GM12864 (cell line): Measurements from ENCODE around the gene HBA1.

Experiments
- DNase-seq: peaks from one replicate; pipeline ENCODE4 v3.0.0-alpha.2; 2011; ENCODE audit warnings: low read depth
- H3K4me3 ChIP-seq: 2 replicates; pipeline ENCODE4 v1.5.1; 2011; ENCODE audit warnings: mild to moderate bottlenecking, low read depth, low read length, control low read depth
- TF ChIP-seq, protein P1 (sequence below): IDR thresholded peaks from 2 replicates; pipeline ENCODE4 v1.5.1; 2011; ENCODE audit warnings: low read depth, mild to moderate bottlenecking, moderate library complexity, low read length, control low read depth, inconsistent platforms; ENCODE audit errors: missing control alignments

Gene HBA1

DNA sequence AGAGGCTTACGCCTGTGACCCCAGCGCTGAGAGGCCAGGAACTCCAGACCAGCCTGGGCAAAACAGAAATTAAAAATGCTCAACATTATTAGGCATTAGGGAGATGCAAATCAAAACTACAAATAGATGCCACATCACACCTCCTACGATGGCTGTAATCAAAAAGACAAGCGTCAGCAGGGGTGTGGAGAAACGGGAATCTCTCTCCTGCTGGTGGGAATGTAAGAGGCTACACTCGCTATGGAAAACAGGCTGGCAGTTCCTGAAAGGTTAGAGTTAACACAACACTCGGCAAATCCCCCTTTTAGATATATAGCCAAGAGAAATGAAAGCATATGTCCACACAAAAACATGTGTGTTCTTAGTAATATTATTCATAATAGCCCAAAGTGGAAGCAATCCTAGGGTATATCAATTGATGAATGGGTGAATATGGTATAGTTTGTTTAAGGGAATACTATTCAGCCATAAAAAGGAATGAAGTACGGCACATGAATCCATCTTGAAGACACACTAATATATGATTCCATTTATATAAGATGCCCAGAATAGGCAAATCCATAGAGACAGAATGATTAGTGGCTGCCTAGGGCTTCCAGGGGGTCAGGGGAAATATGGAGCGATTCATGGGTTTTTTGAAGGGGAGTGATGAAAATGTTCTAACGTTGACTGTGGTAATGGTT is 36.2 kb upstream of the HBA1 start:
- TF ChIP-seq, protein P1, sequence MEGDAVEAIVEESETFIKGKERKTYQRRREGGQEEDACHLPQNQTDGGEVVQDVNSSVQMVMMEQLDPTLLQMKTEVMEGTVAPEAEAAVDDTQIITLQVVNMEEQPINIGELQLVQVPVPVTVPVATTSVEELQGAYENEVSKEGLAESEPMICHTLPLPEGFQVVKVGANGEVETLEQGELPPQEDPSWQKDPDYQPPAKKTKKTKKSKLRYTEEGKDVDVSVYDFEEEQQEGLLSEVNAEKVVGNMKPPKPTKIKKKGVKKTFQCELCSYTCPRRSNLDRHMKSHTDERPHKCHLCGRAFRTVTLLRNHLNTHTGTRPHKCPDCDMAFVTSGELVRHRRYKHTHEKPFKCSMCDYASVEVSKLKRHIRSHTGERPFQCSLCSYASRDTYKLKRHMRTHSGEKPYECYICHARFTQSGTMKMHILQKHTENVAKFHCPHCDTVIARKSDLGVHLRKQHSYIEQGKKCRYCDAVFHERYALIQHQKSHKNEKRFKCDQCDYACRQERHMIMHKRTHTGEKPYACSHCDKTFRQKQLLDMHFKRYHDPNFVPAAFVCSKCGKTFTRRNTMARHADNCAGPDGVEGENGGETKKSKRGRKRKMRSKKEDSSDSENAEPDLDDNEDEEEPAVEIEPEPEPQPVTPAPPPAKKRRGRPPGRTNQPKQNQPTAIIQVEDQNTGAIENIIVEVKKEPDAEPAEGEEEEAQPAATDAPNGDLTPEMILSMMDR, result no peak
- H3K4me3 ChIP-seq, result no peak overlapping the region
- no peak for DNase-seq

DNA sequence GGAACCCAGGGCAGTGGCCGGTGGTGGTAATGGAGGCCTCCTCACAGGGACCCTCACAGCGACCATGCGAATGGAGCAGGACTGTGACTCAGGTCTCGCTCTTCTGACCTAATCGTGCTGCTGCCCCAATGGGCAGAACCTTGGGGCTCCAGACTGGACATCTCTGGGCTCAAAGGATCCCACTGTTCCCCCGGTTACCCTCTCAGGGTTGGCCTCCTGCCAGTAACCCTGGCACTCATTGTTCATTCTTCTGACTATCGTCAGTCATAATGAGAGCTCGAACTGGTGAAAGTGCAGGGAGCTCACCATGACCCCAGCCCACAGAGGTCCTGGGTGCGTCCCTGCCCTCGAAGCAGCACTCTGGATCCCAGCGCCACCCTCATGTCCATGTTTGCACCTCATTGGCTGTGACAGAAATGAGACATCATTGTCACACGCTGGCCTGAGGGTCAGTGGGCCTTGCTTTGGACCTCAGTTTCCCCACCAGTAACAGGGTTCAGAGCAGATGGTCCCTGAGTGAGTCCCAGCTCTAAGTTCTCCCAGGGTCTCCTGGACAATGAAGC is 34.0 kb upstream of the HBA1 start:
- no peak for DNase-seq
- TF ChIP-seq, protein P1, result no peak
- H3K4me3 ChIP-seq, result no peak overlapping the region

- no peak for DNase-seq
- TF ChIP-seq, protein P1, result no peak
- no peak overlapping the region for H3K4me3 ChIP-seq
These were observed 33.4 kb upstream of the HBA1 start for GRCh38 chr16:143047-143446.

- TF ChIP-seq, protein P1, result no peak
- DNase-seq, result no peak
- no peak overlapping the region for H3K4me3 ChIP-seq
These were observed 33.0 kb upstream of the HBA1 start for GRCh38 chr16:143456-143855.

- DNase-seq, result no peak
- H3K4me3 ChIP-seq, result no peak overlapping the region
- TF ChIP-seq, protein P1, result no peak
These were observed 31.7 kb upstream of the HBA1 start for GRCh38 chr16:144797-145252.

DNA sequence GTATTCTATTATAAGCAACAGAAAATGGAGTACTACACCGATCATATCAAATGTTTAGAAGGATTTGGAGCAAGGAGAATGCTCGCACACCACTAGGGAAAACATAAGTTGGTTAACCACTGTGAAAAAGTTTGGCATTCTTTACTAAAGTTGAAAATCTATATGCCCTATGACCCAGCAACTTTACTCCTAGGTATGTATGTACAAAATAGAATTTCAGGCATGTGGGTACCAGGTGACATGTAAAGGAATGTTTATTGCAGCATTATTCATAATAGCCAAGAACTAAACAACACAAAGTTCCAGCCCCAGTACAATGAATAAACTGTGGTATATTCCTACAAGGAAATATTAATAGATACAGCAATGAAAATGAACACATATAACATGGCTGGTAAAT is 29.8 kb upstream of the HBA1 start:
- H3K4me3 ChIP-seq, result no peak overlapping the region
- TF ChIP-seq, protein P1, result no peak
- no peak for DNase-seq

- no peak overlapping the region for H3K4me3 ChIP-seq
- no peak for DNase-seq
- TF ChIP-seq, protein P1, result no peak
These were observed 27.3 kb upstream of the HBA1 start for GRCh38 chr16:149024-149660.
